ENCODE data around the gene NPPB. TPM values are rescaled to one million over a fixed set of nuclear protein-coding genes. Genes with fewer than 3 reads are reported as not detected.

NPPB gene
- total and polyA plus RNA-seq, 9 of the 15 experiments (the other 6 are each of a cell fraction or from before 2014, with no cell fraction given): not detected

- TF ChIP-seq ZNF277 (CRISPR knock-in tag; IDR thresholded peaks at IDR 0.05; ENCODE audit: borderline replicate concordance) (no peak), FIP1L1 (IDR thresholded peaks at IDR 0.05; ENCODE audit: low read depth, low read length, poor library complexity, severe bottlenecking) (no peak), ZNF239 (CRISPR knock-in tag; IDR thresholded peaks at IDR 0.05) (no peak), JUNB (CRISPR knock-in tag; conservative IDR thresholded peaks at IDR 0.05) (no peak), CTCF (IDR thresholded peaks at IDR 0.05 in 2 of 3, conservative IDR thresholded peaks at IDR 0.05 in 1 of 3; ENCODE audit: insufficient read depth in 2 of 3, low read depth in 1 of 3, low read length in 3 of 3) (no peak)
These were observed 9.7 kb upstream of the NPPB start (continued) for GRCh38 chr1:11868331-11868980.

GRCh38 chr1:11862890-11863289, 4.1 kb upstream of the NPPB start:
- H3K4me3 ChIP-seq: no peak overlapping the region
- no peak overlapping the region for H3K4me2 ChIP-seq (ENCODE audit: insufficient read depth, low read length)
- DNase-seq (ENCODE audit: extremely low read depth in 1 of 4, low spot score in 3 of 4) (no peak), FAIRE-seq (no peak), ATAC-seq (no peak)
- ChIA-PET CTCF (ENCODE audit: low intra/inter-chr PET ratio) (no interaction called here), POLR2A (interaction anchor here (0.6 to 2.8 kb wide), 7 partner anchors 9 to 1292 kb away, joined by 3 to 17 read pairs (median 4); no protein-coding TSS in a partner anchor)
- H3K9ac ChIP-seq (ENCODE audit: insufficient read depth in 1 of 2, low read depth in 2 of 2, low read length in 2 of 2): no peak overlapping the region
- peaks cover 0 to 10% of the 10 kb centered on the region in 2 experiments; a peak in 2 of 5 replicates for H3K4me1 ChIP-seq (replicated peaks in 1 of 2; ENCODE audit: control insufficient read depth in 2 of 2, insufficient read depth in 2 of 2, low read length in 2 of 2)
- in situ Hi-C loops (cut with MboI) (no loop called here), intact Hi-C loops (cut with micrococcal nuclease) (no loop called here)
- H3K36me3 ChIP-seq (ENCODE audit: control insufficient read depth, insufficient read depth, low read length): no peaks in the 10 kb centered on the region
- H3K9me1 ChIP-seq (ENCODE audit: control insufficient read depth, insufficient read depth, low read length): no peaks in the 10 kb centered on the region
- no peak overlapping the region for H2AFZ ChIP-seq (ENCODE audit: low read depth, low read length)
- H3K79me2 ChIP-seq (ENCODE audit: control insufficient read depth, insufficient read depth, low read length): no peaks in the 10 kb centered on the region
- H3K27ac ChIP-seq (ENCODE audit: extremely low read depth, low read depth, low read length): no peak overlapping the region
- WGBS (ENCODE audit: insufficient coverage, low coverage, missing lambda C conversion rate): 0% methylated on average over 5 of the region's 6 CpGs
- H4K20me1 ChIP-seq (replicated peaks; ENCODE audit: control insufficient read depth, insufficient read depth, low read length): peaks cover 16% of the 10 kb centered on the region
- no TSS peak for BruUV-seq (replicated peaks)
- H3K27me3 ChIP-seq (ENCODE audit: control insufficient read depth in 2 of 2, insufficient read depth in 2 of 2, low read length in 2 of 2): peaks cover 27 to 29% of the 10 kb centered on the region in 2 experiments; a peak in 4 of 5 replicates
- no peaks in the 10 kb centered on the region for H3K9me3 ChIP-seq (replicated peaks; ENCODE audit: control insufficient read depth, insufficient read depth, low read depth, low read length)
- TF ChIP-seq ELF2 (CRISPR knock-in tag; IDR thresholded peaks at IDR 0.05) (no peak), ARID2 (IDR thresholded peaks at IDR 0.05) (no peak), HEY1 (CRISPR knock-in tag; IDR thresholded peaks at IDR 0.05; ENCODE audit: borderline replicate concordance) (no peak), SMARCA5 (IDR thresholded peaks at IDR 0.05) (no peak), BRD9 (IDR thresholded peaks at IDR 0.05; ENCODE audit: low read depth, partially characterized antibody) (no peak), ZNF384 (IDR thresholded peaks at IDR 0.05; ENCODE audit: low read depth, low read length) (peak; percentile 47; the same call in 1 of the 2 replicates), KLF1 (tag; IDR thresholded peaks at IDR 0.05) (no peak), ZFPM2 (CRISPR knock-in tag; IDR thresholded peaks at IDR 0.05) (no peak), NFE2 (IDR thresholded peaks at IDR 0.05; ENCODE audit: low read depth) (no peak), CEBPG (CRISPR knock-in tag; IDR thresholded peaks at IDR 0.05) (no peak), CEBPG (tag; conservative IDR thresholded peaks at IDR 0.05 in 1 of 2, IDR thresholded peaks at IDR 0.05 in 1 of 2) (no peak), FOSL1 (tag; conservative IDR thresholded peaks at IDR 0.05) (peak; percentile 36; the same call in 1 of the 2 replicates)

Data from K562 (cell line).